Progenitor cell of endocrine pancreas (in vitro differentiated cells): Measurements from ENCODE around the gene RTN4. TPM values are rescaled to one million over a fixed set of nuclear protein-coding genes. Genes with fewer than 3 reads are reported as not detected.
A peak's percentile ranks its signal among the peaks of the same experiment; 100 is the strongest.
"Not testable (repeated sequence)": the region's sequence is repeated elsewhere in the genome, so short reads cannot be mapped to it uniquely, and the experiment has no call there.

Experiments
- DNase-seq: peaks from one replicate; pipeline ENCODE4 v3.0.0; 2021; ENCODE audit warnings: low spot score; ENCODE audit not compliant: unreplicated experiment
- H3K27ac Mint-ChIP-seq: 2 replicates; pipeline ENCODE4 v1.8.0; 2021; ENCODE audit warnings: mild to moderate bottlenecking, moderate library complexity, mixed read lengths
- H3K27me3 Mint-ChIP-seq: 2 replicates; pipeline ENCODE4 v1.8.0; 2021; ENCODE audit warnings: mixed read lengths
- H3K36me3 Mint-ChIP-seq: 2 replicates; pipeline ENCODE4 v1.8.0; 2022; ENCODE audit warnings: mixed read lengths; ENCODE audit not compliant: insufficient read depth
- H3K4me1 Mint-ChIP-seq: 2 replicates; pipeline ENCODE4 v1.8.0; 2021; ENCODE audit warnings: low read depth, mixed read lengths
- H3K4me3 Mint-ChIP-seq: 2 replicates; pipeline ENCODE4 v1.8.0; 2021; ENCODE audit warnings: low read depth, mild to moderate bottlenecking, moderate library complexity, mixed read lengths
- H3K9me3 Mint-ChIP-seq: 2 replicates; pipeline ENCODE4 v1.8.0; 2021; ENCODE audit warnings: low read depth, mixed read lengths
- total RNA-seq: library from RNA; stranded (reverse); gene quantifications from 2 replicates; pipeline ENCODE4 v1.2.1, GENCODE V29; 2021
- TF ChIP-seq, protein P1 (sequence below): fragments of 200-600 bp; sonication (generic); IDR thresholded peaks from one replicate; pipeline ENCODE4 v1.5.0; 2021; ENCODE audit warnings: antibody characterized with exemption, mild to moderate bottlenecking; ENCODE audit not compliant: unreplicated experiment

The RTN4 gene
- total RNA-seq, 1 donor from 2014 or later = 246 TPM

DNA sequence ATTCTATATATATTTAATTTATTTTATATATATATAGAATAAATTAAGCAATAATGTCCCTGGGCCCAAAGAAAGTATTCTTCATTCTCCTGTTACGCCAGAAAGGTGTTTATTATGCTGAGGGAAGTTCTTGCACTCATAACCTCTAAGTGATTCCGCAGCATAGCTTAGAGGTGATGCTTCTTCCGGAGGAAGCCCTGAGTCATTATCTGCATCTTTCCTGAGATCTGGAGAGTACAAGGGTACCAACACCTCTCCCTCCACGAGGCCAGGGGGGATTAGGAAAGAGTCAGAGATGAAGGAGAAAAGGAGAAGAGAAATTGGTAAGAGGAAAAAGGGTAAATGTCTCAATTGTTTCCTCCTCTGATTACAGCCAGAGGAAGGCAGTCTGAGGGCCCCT is 43.1 kb upstream of the RTN4 start:
- H3K9me3 Mint-ChIP-seq = no peaks in the 10 kb centered on the region
- H3K4me3 Mint-ChIP-seq = no peak overlapping the region
- H3K27me3 Mint-ChIP-seq = no peaks in the 10 kb centered on the region
- H3K36me3 Mint-ChIP-seq = no peaks in the 10 kb centered on the region
- H3K4me1 Mint-ChIP-seq = peaks cover 2% of the 10 kb centered on the region
- TF ChIP-seq, protein P1, sequence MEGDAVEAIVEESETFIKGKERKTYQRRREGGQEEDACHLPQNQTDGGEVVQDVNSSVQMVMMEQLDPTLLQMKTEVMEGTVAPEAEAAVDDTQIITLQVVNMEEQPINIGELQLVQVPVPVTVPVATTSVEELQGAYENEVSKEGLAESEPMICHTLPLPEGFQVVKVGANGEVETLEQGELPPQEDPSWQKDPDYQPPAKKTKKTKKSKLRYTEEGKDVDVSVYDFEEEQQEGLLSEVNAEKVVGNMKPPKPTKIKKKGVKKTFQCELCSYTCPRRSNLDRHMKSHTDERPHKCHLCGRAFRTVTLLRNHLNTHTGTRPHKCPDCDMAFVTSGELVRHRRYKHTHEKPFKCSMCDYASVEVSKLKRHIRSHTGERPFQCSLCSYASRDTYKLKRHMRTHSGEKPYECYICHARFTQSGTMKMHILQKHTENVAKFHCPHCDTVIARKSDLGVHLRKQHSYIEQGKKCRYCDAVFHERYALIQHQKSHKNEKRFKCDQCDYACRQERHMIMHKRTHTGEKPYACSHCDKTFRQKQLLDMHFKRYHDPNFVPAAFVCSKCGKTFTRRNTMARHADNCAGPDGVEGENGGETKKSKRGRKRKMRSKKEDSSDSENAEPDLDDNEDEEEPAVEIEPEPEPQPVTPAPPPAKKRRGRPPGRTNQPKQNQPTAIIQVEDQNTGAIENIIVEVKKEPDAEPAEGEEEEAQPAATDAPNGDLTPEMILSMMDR = no peak
- no peak for DNase-seq
- no peak overlapping the region for H3K27ac Mint-ChIP-seq

DNA sequence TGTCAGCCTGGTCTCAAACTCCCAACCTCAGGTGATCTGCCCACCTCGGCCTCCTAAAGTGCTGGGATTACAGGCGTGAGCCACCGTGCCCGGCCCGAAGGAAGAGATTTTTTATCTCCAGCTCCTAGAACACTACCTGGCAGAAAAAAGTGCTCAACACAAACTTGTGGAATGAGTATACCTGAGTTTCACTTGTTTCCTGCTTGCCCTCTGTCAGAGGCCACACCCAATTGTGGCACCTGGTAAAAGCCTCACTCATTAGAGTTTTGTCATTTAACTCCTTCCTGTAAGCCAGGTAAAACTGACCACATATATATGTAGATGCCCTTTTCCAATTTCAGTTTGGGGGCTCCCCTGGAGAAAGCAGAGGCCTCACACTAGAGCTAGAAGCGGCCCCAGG is 42.2 kb upstream of the RTN4 start:
- H3K4me3 Mint-ChIP-seq = no peak overlapping the region
- peak overlapping the region; percentile 13 for H3K27ac Mint-ChIP-seq
- no peaks in the 10 kb centered on the region for H3K9me3 Mint-ChIP-seq
- H3K36me3 Mint-ChIP-seq = no peaks in the 10 kb centered on the region
- H3K27me3 Mint-ChIP-seq = no peaks in the 10 kb centered on the region
- DNase-seq = no peak
- TF ChIP-seq, protein P1 = no peak
- H3K4me1 Mint-ChIP-seq = peaks cover 2% of the 10 kb centered on the region

DNA sequence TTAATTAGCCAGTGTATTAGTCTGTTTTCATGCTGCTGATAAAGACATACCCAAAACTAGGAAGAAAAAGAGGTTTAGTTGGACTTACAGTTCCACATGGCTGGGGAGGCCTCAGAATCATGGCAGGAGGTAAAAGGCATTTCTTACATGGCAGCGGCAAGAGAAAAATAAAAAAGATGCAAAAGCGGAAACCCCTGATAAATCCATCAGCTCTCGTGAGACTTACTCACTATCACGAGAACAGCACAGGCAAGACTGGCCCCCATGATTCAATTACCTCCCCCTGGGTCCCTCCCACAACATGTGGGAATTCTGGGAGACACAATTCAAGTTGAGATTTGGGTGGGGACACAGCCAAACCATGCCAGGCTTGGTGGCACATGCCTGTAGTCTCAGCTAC is 41.4 kb upstream of the RTN4 start:
- not testable (repeated sequence) for H3K27ac Mint-ChIP-seq, H3K27me3 Mint-ChIP-seq, H3K9me3 Mint-ChIP-seq, H3K4me1 Mint-ChIP-seq, DNase-seq, H3K36me3 Mint-ChIP-seq, H3K4me3 Mint-ChIP-seq

DNA sequence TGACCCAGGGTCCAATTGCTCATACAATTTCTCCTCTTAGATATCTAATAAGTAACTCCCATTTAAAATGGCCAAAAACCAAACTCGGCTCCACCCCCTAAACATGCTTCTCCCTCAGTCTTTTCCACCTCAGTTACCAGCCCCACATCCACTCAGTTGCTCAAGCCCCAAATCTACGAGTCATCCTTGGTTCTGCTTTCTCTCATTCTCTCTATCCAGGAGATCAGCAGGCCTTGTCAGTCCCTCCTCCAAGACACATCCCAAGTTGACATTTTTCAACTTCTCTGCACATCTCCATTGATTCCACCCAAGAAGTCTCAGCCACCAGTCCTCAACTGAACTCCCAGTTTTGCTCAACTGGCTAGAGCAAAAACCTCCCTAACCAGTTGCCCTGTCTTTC is 40.5 kb upstream of the RTN4 start:
- TF ChIP-seq, protein P1 = no peak
- Mint-ChIP-seq H3K9me3 (no peaks in the 10 kb centered on the region), H3K27ac (no peak overlapping the region), H3K36me3 (no peaks in the 10 kb centered on the region), H3K4me3 (no peak overlapping the region), H3K4me1 (peaks cover 2% of the 10 kb centered on the region), H3K27me3 (no peaks in the 10 kb centered on the region)
- DNase-seq = no peak

DNA sequence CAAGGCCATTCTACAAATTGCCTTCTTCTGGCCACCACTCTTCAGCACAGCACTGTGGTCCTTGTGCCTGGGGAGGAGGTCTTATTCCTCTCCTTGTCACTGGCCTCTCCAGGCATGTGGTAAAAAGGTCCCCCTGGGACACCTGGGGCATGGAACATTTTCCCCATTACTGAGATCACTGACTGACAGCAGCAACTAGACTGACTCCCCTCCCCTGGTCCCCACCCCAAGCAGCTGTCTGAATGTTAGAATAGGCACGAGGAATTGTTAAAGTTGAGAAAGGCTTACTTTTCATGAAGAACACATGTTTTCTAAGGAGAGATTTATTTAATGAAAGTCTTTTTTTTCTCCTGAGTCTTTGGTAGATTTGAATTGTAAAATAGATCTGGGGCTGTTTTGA is 39.5 kb upstream of the RTN4 start:
- DNase-seq = no peak
- Mint-ChIP-seq H3K4me1 (peaks cover 2% of the 10 kb centered on the region), H3K9me3 (no peaks in the 10 kb centered on the region), H3K27me3 (no peaks in the 10 kb centered on the region), H3K4me3 (no peak overlapping the region), H3K27ac (no peak overlapping the region), H3K36me3 (no peaks in the 10 kb centered on the region)
- TF ChIP-seq, protein P1 = no peak

DNA sequence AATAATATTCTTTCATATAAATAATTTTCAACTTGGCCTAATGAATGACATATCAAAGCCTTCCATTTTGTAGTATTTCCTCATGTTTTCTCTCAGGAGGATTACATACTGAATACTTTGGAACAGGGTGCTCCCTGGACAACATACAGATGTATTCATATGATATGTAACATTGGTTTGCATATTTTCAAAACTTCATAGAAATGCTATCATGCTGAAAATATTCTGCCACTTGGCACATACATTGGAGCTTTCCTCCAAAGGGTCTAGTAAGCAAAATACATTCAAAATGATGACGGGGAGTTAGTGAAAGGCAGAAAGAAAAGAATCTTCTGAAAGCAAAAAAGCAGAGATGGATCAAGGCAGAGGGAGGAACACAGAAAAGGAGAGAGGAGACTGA is 38.1 kb upstream of the RTN4 start:
- no peak for DNase-seq
- TF ChIP-seq, protein P1 = no peak
- Mint-ChIP-seq H3K9me3 (no peaks in the 10 kb centered on the region), H3K27ac (no peak overlapping the region), H3K36me3 (no peaks in the 10 kb centered on the region), H3K4me3 (no peak overlapping the region), H3K4me1 (peaks cover 2% of the 10 kb centered on the region), H3K27me3 (no peaks in the 10 kb centered on the region)
